GM23338 (cell line): ENCODE measurements around the gene SCTR.
A peak's percentile ranks its signal among the peaks of the same experiment; 100 is the strongest.

Experiments
- EZH2 ChIP-seq: fragments of 200-600 bp; sonication (generic); IDR thresholded peaks from one replicate; pipeline ENCODE4 v1.8.0; 2017; ENCODE audit warnings: antibody characterized with exemption, mild to moderate bottlenecking, low read depth; ENCODE audit not compliant: unreplicated experiment
- NANOG ChIP-seq: IDR thresholded peaks from 2 replicates; pipeline ENCODE4 v1.6.1; 2016; ENCODE audit warnings: antibody characterized with exemption, borderline replicate concordance
- POLR2AphosphoS5 ChIP-seq: IDR thresholded peaks from 2 replicates; pipeline ENCODE4 v1.6.1; 2016; ENCODE audit warnings: antibody characterized with exemption, low read depth
- ZNF114 ChIP-seq: fragments of 250-450 bp; sonication (Bioruptor Pico); IDR thresholded peaks from 2 replicates; pipeline ENCODE4 v1.5.0; 2020; ENCODE audit warnings: mild to moderate bottlenecking, moderate library complexity
- TF ChIP-seq, protein P1 (sequence below), 2 experiments: fragments of 200-600 bp in 1 of 2; sonication (generic) in 1 of 2; conservative IDR thresholded peaks; 2 replicates each; pipeline versions ENCODE4 v1.5.1 to v1.6.1; 2016 to 2017; ENCODE audit warnings: antibody characterized with exemption in 2 of 2, low read depth in 2 of 2, mild to moderate bottlenecking in 2 of 2, moderate library complexity in 1 of 2
- TF ChIP-seq, protein P2 (sequence below): IDR thresholded peaks from one replicate; pipeline ENCODE4 v1.6.1; 2018; ENCODE audit warnings: antibody characterized with exemption; ENCODE audit not compliant: unreplicated experiment
- TF ChIP-seq, protein P3 (sequence below): IDR thresholded peaks from 2 replicates; pipeline ENCODE4 v1.6.1; 2016; ENCODE audit warnings: antibody characterized with exemption

DNA sequence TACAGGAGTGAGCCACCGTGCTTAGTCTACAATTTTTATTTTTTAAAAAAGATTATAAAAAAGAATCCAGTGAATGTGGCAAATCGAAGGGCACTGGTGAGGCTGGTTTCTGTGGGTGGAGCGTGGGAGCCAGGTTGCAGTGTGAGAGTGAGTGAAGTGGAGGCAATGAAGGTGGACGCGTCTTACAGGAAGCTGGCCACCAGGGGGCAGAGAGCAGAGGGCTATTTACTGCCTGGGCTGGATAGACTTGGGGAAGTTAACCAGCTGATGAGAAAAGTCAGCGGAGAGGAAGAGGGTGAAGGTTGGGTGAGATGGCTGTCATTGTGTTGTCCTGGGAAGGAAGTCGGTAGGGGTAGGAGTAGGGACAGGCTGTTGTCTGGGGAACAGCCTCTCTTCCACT lies 6.8 kb downstream of the SCTR start:
- TF ChIP-seq, protein P1, sequence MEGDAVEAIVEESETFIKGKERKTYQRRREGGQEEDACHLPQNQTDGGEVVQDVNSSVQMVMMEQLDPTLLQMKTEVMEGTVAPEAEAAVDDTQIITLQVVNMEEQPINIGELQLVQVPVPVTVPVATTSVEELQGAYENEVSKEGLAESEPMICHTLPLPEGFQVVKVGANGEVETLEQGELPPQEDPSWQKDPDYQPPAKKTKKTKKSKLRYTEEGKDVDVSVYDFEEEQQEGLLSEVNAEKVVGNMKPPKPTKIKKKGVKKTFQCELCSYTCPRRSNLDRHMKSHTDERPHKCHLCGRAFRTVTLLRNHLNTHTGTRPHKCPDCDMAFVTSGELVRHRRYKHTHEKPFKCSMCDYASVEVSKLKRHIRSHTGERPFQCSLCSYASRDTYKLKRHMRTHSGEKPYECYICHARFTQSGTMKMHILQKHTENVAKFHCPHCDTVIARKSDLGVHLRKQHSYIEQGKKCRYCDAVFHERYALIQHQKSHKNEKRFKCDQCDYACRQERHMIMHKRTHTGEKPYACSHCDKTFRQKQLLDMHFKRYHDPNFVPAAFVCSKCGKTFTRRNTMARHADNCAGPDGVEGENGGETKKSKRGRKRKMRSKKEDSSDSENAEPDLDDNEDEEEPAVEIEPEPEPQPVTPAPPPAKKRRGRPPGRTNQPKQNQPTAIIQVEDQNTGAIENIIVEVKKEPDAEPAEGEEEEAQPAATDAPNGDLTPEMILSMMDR (conservative IDR thresholded peaks at IDR 0.05; ENCODE audit: low read depth in 2 of 2): peak; percentile 81 to 88
- TF ChIP-seq EZH2 (no peak), NANOG (no peak), POLR2AphosphoS5 (no peak), ZNF114 (CRISPR knock-in tag) (no peak)
- TF ChIP-seq, protein P2, sequence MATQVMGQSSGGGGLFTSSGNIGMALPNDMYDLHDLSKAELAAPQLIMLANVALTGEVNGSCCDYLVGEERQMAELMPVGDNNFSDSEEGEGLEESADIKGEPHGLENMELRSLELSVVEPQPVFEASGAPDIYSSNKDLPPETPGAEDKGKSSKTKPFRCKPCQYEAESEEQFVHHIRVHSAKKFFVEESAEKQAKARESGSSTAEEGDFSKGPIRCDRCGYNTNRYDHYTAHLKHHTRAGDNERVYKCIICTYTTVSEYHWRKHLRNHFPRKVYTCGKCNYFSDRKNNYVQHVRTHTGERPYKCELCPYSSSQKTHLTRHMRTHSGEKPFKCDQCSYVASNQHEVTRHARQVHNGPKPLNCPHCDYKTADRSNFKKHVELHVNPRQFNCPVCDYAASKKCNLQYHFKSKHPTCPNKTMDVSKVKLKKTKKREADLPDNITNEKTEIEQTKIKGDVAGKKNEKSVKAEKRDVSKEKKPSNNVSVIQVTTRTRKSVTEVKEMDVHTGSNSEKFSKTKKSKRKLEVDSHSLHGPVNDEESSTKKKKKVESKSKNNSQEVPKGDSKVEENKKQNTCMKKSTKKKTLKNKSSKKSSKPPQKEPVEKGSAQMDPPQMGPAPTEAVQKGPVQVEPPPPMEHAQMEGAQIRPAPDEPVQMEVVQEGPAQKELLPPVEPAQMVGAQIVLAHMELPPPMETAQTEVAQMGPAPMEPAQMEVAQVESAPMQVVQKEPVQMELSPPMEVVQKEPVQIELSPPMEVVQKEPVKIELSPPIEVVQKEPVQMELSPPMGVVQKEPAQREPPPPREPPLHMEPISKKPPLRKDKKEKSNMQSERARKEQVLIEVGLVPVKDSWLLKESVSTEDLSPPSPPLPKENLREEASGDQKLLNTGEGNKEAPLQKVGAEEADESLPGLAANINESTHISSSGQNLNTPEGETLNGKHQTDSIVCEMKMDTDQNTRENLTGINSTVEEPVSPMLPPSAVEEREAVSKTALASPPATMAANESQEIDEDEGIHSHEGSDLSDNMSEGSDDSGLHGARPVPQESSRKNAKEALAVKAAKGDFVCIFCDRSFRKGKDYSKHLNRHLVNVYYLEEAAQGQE: no peak
- TF ChIP-seq, protein P3, sequence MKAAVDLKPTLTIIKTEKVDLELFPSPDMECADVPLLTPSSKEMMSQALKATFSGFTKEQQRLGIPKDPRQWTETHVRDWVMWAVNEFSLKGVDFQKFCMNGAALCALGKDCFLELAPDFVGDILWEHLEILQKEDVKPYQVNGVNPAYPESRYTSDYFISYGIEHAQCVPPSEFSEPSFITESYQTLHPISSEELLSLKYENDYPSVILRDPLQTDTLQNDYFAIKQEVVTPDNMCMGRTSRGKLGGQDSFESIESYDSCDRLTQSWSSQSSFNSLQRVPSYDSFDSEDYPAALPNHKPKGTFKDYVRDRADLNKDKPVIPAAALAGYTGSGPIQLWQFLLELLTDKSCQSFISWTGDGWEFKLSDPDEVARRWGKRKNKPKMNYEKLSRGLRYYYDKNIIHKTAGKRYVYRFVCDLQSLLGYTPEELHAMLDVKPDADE: no peak
